ENCODE measurements around the gene CEP250. TPM values are rescaled to one million over a fixed set of nuclear protein-coding genes. Genes with fewer than 3 reads are reported as not detected.

CEP250 gene
- polyA plus RNA-seq, 1 donor (not counting 4 experiments of a cell fraction or from before 2014, with no cell fraction given): 8.1 TPM

GRCh38 chr20:35529552-35529951 lies 74.2 kb downstream of the CEP250 start, which contains the start of gene C20orf173:
Gene C20orf173, minus strand, starts transcription at chr20:35529652. Its CDS starts 279 bp downstream, at chr20:35529373.
- TF ChIP-seq EZH2 (IDR thresholded peaks at IDR 0.05; ENCODE audit: low read length) (no peak), CTCF (optimal IDR thresholded peaks at IDR 0.05 in 1 of 3, IDR thresholded peaks at IDR 0.05 in 1 of 3, conservative IDR thresholded peaks at IDR 0.05 in 1 of 3; ENCODE audit: extremely low read depth in 1 of 3, insufficient read depth in 2 of 3, low read length in 3 of 3) (no peak)
- Histone ChIP-seq H3K27me3 (ENCODE audit: control insufficient read depth, extremely low read depth, insufficient read depth, low read length) (no peaks in the 10 kb centered on the region), H3K27ac (ENCODE audit: control insufficient read depth, insufficient read depth, low read length) (no peak within 1 kb of the TSS), H3K4me2 (ENCODE audit: control insufficient read depth, extremely low read depth, insufficient read depth, low read depth, low read length) (no peak within 1 kb of the TSS), H3K9ac (ENCODE audit: control insufficient read depth, extremely low read depth, insufficient read depth, low read length) (no peak within 1 kb of the TSS), H3K4me3 (ENCODE audit: control insufficient read depth in 2 of 3, extremely low read depth in 1 of 3, insufficient read depth in 2 of 3, low read depth in 1 of 3, low read length in 3 of 3) (no peak within 1 kb of the TSS), H4K20me1 (ENCODE audit: control insufficient read depth, extremely low read depth, insufficient read depth, low read length) (no peaks in the 10 kb centered on the region), H3K79me2 (ENCODE audit: control insufficient read depth, insufficient read depth, low read length) (no peaks in the 10 kb centered on the region), H3K36me3 (ENCODE audit: control insufficient read depth in 2 of 2, extremely low read depth in 1 of 2, insufficient read depth in 2 of 2, low read length in 2 of 2) (no peaks in the 10 kb centered on the region), H3K9me3 (ENCODE audit: control insufficient read depth, low read depth, low read length) (no peaks in the 10 kb centered on the region), H3K4me1 (ENCODE audit: control insufficient read depth, extremely low read depth, insufficient read depth, low read length) (no peaks in the 10 kb centered on the region), H2AFZ (ENCODE audit: control insufficient read depth, low read length) (no peak within 1 kb of the TSS), H3K9me1 (ENCODE audit: control insufficient read depth, extremely low read depth, insufficient read depth, low read length) (no peaks in the 10 kb centered on the region)
- dilution Hi-C loops (cut with MboI; ENCODE audit: extremely low pct_ligation_motif_present, low sequenced_read_pairs): no loop called here
- DNase-seq (ENCODE audit: low read depth, low spot score) (no peak), FAIRE-seq (no peak)

- TF ChIP-seq EZH2 (IDR thresholded peaks at IDR 0.05; ENCODE audit: low read length): no peak
- TF ChIP-seq CTCF (optimal IDR thresholded peaks at IDR 0.05 in 1 of 3, IDR thresholded peaks at IDR 0.05 in 1 of 3, conservative IDR thresholded peaks at IDR 0.05 in 1 of 3; ENCODE audit: extremely low read depth in 1 of 3, insufficient read depth in 2 of 3, low read length in 3 of 3): no peak
- H3K36me3 ChIP-seq (ENCODE audit: control insufficient read depth in 2 of 2, extremely low read depth in 1 of 2, insufficient read depth in 2 of 2, low read length in 2 of 2): peaks cover 1 to 3% of the 10 kb centered on the region in 2 experiments
- dilution Hi-C loops (cut with MboI; ENCODE audit: extremely low pct_ligation_motif_present, low sequenced_read_pairs): no loop called here
- DNase-seq (ENCODE audit: low read depth, low spot score) (no peak), FAIRE-seq (no peak)
- no peaks in the 10 kb centered on the region for H3K27me3 ChIP-seq (ENCODE audit: control insufficient read depth, extremely low read depth, insufficient read depth, low read length)
- H3K27ac ChIP-seq (ENCODE audit: control insufficient read depth, insufficient read depth, low read length): no peak overlapping the region
- no peak overlapping the region for H2AFZ ChIP-seq (ENCODE audit: control insufficient read depth, low read length)
- H3K9ac ChIP-seq (ENCODE audit: control insufficient read depth, extremely low read depth, insufficient read depth, low read length): no peak overlapping the region
- H3K9me3 ChIP-seq (ENCODE audit: control insufficient read depth, low read depth, low read length): no peaks in the 10 kb centered on the region
- no peak overlapping the region for H3K4me3 ChIP-seq (ENCODE audit: control insufficient read depth in 2 of 3, extremely low read depth in 1 of 3, insufficient read depth in 2 of 3, low read depth in 1 of 3, low read length in 3 of 3)
- peaks cover 2% of the 10 kb centered on the region for H3K9me1 ChIP-seq (ENCODE audit: control insufficient read depth, extremely low read depth, insufficient read depth, low read length)
- no peaks in the 10 kb centered on the region for H4K20me1 ChIP-seq (ENCODE audit: control insufficient read depth, extremely low read depth, insufficient read depth, low read length)
- H3K79me2 ChIP-seq (ENCODE audit: control insufficient read depth, insufficient read depth, low read length): peaks cover 5% of the 10 kb centered on the region
- H3K4me1 ChIP-seq (ENCODE audit: control insufficient read depth, extremely low read depth, insufficient read depth, low read length): peaks cover 13% of the 10 kb centered on the region
- H3K4me2 ChIP-seq (ENCODE audit: control insufficient read depth, extremely low read depth, insufficient read depth, low read depth, low read length): no peak overlapping the region
Observed at GRCh38 chr20:35539756-35540212, 84.4 kb downstream of the CEP250 start.
